Measurements from ENCODE around the gene WDR27.

The WDR27 gene

GRCh38 chr6:169499848-169500247 is 202.0 kb downstream of the WDR27 start:
- WGBS, 2 experiments (ENCODE audit: insufficient coverage in 2 of 2), result 90 to 93% methylated on average over 7 of the region's 7 CpGs
- Histone ChIP-seq H3K4me1 (ENCODE audit: control insufficient read depth, insufficient read depth, low read length, poor library complexity, severe bottlenecking) (no peaks in the 10 kb centered on the region), H3K27ac (ENCODE audit: low read depth, low read length, severe bottlenecking) (no peak overlapping the region), H3K9me3 (ENCODE audit: control insufficient read depth, low read length) (no peaks in the 10 kb centered on the region), H3K4me3 (ENCODE audit: extremely low read depth, insufficient read depth, low read length, poor library complexity, severe bottlenecking) (no peak overlapping the region), H3K36me3 (ENCODE audit: control insufficient read depth, insufficient read depth, low read length) (no peaks in the 10 kb centered on the region)

DNA sequence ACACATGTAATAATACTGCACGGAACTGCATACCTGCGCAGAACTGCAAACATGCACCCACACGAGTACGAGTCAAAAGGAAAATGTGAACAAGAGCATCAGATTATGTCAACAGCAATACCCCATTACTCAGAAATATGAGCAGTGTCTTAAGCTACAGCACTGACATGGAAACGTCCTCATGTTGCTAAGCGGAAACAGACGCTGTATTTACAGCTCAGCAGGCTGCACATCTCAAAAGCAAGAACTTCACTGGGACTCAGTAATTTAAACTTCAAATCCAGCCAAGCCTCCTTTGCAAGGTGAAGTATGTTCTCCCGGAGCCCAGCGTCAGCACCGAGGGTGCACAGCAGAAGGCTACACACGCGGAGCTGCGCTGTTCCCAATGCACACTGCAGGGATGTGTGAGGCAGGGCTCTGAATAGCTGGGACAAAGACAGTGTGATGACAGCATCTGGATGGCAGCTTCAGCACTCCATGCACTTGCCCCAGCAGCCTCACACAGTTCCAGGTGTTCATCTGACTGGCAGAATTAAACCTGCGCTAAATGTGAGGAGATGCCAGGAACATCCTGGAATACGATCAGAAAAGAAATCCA is 202.8 kb downstream of the WDR27 start:
- no peak overlapping the region for H3K27ac ChIP-seq (ENCODE audit: low read depth, low read length, severe bottlenecking)
- no peaks in the 10 kb centered on the region for H3K36me3 ChIP-seq (ENCODE audit: control insufficient read depth, insufficient read depth, low read length)
- no peaks in the 10 kb centered on the region for H3K4me1 ChIP-seq (ENCODE audit: control insufficient read depth, insufficient read depth, low read length, poor library complexity, severe bottlenecking)
- no peak overlapping the region for H3K4me3 ChIP-seq (ENCODE audit: extremely low read depth, insufficient read depth, low read length, poor library complexity, severe bottlenecking)
- 93 to 97% methylated on average over 13 to 14 of the region's 15 CpGs for WGBS, 2 experiments (ENCODE audit: insufficient coverage in 2 of 2)
- H3K9me3 ChIP-seq (ENCODE audit: control insufficient read depth, low read length), result no peaks in the 10 kb centered on the region

DNA sequence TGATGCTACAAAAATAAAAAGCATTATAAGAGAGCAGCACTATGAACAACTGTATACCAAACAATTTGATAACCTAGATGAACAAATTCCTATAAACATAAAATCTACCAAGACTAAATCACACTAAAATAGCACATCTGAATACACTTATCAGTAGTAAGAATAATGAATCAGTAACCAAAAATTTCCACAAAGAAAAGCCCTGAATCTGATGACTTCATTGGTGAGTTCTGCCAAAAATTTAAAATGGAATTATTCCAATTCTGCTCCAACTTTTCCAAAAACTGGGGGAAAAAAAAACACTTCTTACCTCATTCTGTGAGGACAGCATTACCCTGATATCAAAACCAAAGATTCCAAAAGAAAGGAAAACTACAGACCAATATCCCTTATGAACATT is 206.2 kb downstream of the WDR27 start:
- H3K36me3 ChIP-seq (ENCODE audit: control insufficient read depth, insufficient read depth, low read length), result no peaks in the 10 kb centered on the region
- no peaks in the 10 kb centered on the region for H3K9me3 ChIP-seq (ENCODE audit: control insufficient read depth, low read length)
- H3K27ac ChIP-seq (ENCODE audit: low read depth, low read length, severe bottlenecking), result no peak overlapping the region
- H3K4me3 ChIP-seq (ENCODE audit: extremely low read depth, insufficient read depth, low read length, poor library complexity, severe bottlenecking), result no peak overlapping the region
- H3K4me1 ChIP-seq (ENCODE audit: control insufficient read depth, insufficient read depth, low read length, poor library complexity, severe bottlenecking), result peaks cover 5% of the 10 kb centered on the region

GRCh38 chr6:169494038-169494437 is 207.8 kb downstream of the WDR27 start:
- peaks cover 5% of the 10 kb centered on the region for H3K4me1 ChIP-seq (ENCODE audit: control insufficient read depth, insufficient read depth, low read length, poor library complexity, severe bottlenecking)
- H3K27ac ChIP-seq (ENCODE audit: low read depth, low read length, severe bottlenecking), result no peak overlapping the region
- H3K4me3 ChIP-seq (ENCODE audit: extremely low read depth, insufficient read depth, low read length, poor library complexity, severe bottlenecking), result no peak overlapping the region
- no peaks in the 10 kb centered on the region for H3K36me3 ChIP-seq (ENCODE audit: control insufficient read depth, insufficient read depth, low read length)
- no peaks in the 10 kb centered on the region for H3K9me3 ChIP-seq (ENCODE audit: control insufficient read depth, low read length)
- 92 to 100% methylated on average over 2 of the region's 3 CpGs for WGBS, 2 experiments (ENCODE audit: insufficient coverage in 2 of 2)

- Histone ChIP-seq H3K27ac (ENCODE audit: low read depth, low read length, severe bottlenecking) (no peak overlapping the region), H3K36me3 (ENCODE audit: control insufficient read depth, insufficient read depth, low read length) (no peaks in the 10 kb centered on the region), H3K9me3 (ENCODE audit: control insufficient read depth, low read length) (no peaks in the 10 kb centered on the region), H3K4me3 (ENCODE audit: extremely low read depth, insufficient read depth, low read length, poor library complexity, severe bottlenecking) (no peak overlapping the region), H3K4me1 (ENCODE audit: control insufficient read depth, insufficient read depth, low read length, poor library complexity, severe bottlenecking) (peaks cover 5% of the 10 kb centered on the region)
- 88 to 100% methylated on average over 1 of the region's 1 CpG for WGBS, 2 experiments (ENCODE audit: insufficient coverage in 2 of 2)
These were observed 210.3 kb downstream of the WDR27 start for GRCh38 chr6:169491482-169491881.

DNA sequence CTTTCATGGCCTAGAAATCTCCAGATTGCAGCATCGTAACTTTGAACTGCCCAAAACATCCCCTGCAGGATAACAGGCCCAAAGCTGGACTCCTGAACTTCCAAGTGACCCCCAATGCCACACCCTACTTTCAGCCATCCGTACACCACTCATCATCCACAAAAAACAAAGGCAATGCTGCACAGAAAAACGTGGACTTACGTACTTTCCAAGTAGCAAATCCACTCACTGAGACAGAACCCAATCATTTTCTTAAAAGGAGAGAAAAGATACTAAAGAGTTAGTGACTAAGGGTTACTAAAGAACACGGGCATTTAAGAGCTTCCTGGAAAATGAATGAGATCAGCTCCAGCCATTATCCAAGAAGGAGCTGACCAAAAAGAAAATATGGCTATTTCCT is 211.0 kb downstream of the WDR27 start:
- 90 to 100% methylated on average over 1 to 3 of the region's 5 CpGs for WGBS, 2 experiments (ENCODE audit: insufficient coverage in 2 of 2)
- Histone ChIP-seq H3K36me3 (ENCODE audit: control insufficient read depth, insufficient read depth, low read length) (no peaks in the 10 kb centered on the region), H3K4me1 (ENCODE audit: control insufficient read depth, insufficient read depth, low read length, poor library complexity, severe bottlenecking) (peaks cover 5% of the 10 kb centered on the region), H3K4me3 (ENCODE audit: extremely low read depth, insufficient read depth, low read length, poor library complexity, severe bottlenecking) (no peak overlapping the region), H3K27ac (ENCODE audit: low read depth, low read length, severe bottlenecking) (no peak overlapping the region), H3K9me3 (ENCODE audit: control insufficient read depth, low read length) (no peaks in the 10 kb centered on the region)

DNA sequence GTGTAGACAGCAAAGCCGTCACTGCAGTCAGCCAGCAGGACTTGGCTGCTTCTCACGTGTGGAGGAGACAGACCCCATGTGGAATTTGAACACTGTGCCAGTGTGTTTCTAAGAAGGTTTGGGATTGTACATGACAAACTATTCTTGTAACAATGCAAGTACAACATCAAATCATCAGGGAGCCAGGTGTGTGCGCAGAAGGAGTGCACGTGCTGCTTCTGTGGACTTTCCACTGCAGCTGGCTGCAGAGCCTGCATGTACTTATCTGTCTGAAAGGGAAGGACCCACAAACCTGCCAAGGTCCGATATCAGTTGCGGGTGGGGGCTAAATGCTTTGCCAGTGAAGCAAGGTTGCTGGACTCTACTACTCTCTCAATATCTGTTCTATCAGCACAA is 211.6 kb downstream of the WDR27 start:
- no peaks in the 10 kb centered on the region for H3K9me3 ChIP-seq (ENCODE audit: control insufficient read depth, low read length)
- H3K4me1 ChIP-seq (ENCODE audit: control insufficient read depth, insufficient read depth, low read length, poor library complexity, severe bottlenecking), result peaks cover 5% of the 10 kb centered on the region
- no peak overlapping the region for H3K4me3 ChIP-seq (ENCODE audit: extremely low read depth, insufficient read depth, low read length, poor library complexity, severe bottlenecking)
- 100% methylated on average over 2 to 3 of the region's 6 CpGs for WGBS, 2 experiments (ENCODE audit: insufficient coverage in 2 of 2)
- no peak overlapping the region for H3K27ac ChIP-seq (ENCODE audit: low read depth, low read length, severe bottlenecking)
- H3K36me3 ChIP-seq (ENCODE audit: control insufficient read depth, insufficient read depth, low read length), result no peaks in the 10 kb centered on the region

DNA sequence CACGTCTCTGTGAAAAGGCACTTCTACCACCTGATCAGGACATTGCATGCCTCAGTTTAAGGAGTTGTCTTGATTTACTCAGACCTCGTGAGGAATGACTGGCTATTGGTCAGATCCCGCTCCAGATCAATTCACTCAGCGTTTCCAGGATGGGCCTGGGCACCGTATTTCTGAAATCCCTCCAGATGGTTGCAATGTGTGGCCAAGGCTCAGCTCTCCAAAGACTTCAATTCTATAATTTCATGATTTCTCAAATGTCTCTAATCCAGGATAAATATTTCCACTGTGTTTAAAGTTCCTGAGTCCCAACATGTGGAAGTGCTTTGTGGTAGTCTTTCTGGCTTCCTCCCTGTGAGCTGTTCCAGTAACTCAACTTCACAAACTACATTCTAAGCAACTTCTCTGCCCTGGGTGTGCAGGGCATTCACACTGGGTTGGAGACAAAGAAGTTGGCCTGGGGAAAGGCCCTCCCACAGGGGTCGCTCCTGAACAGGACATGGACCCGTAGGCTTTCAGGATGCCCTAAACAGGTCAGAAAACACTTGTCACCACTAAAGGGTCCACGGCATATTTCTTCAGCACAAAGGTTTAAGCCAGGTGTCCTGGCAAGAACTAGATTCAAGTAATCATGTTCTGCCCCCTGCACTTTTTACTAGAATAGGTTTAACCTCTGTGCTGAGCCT is 212.1 kb downstream of the WDR27 start:
- Histone ChIP-seq H3K4me1 (ENCODE audit: control insufficient read depth, insufficient read depth, low read length, poor library complexity, severe bottlenecking) (peaks cover 5% of the 10 kb centered on the region), H3K36me3 (ENCODE audit: control insufficient read depth, insufficient read depth, low read length) (no peaks in the 10 kb centered on the region), H3K9me3 (ENCODE audit: control insufficient read depth, low read length) (no peaks in the 10 kb centered on the region), H3K4me3 (ENCODE audit: extremely low read depth, insufficient read depth, low read length, poor library complexity, severe bottlenecking) (no peak overlapping the region), H3K27ac (ENCODE audit: low read depth, low read length, severe bottlenecking) (no peak overlapping the region)
- WGBS, 2 experiments (ENCODE audit: insufficient coverage in 2 of 2), result 83 to 84% methylated on average over 7 of the region's 8 CpGs

- Histone ChIP-seq H3K36me3 (ENCODE audit: control insufficient read depth, insufficient read depth, low read length) (no peaks in the 10 kb centered on the region), H3K9me3 (ENCODE audit: control insufficient read depth, low read length) (peaks cover 4% of the 10 kb centered on the region), H3K27ac (ENCODE audit: low read depth, low read length, severe bottlenecking) (no peak overlapping the region), H3K4me1 (ENCODE audit: control insufficient read depth, insufficient read depth, low read length, poor library complexity, severe bottlenecking) (peaks cover 5% of the 10 kb centered on the region), H3K4me3 (ENCODE audit: extremely low read depth, insufficient read depth, low read length, poor library complexity, severe bottlenecking) (no peak overlapping the region)
- WGBS, 2 experiments (ENCODE audit: insufficient coverage in 2 of 2), result 94 to 100% methylated on average over 3 to 4 of the region's 5 CpGs
These were observed 214.0 kb downstream of the WDR27 start for GRCh38 chr6:169487579-169488436.

DNA sequence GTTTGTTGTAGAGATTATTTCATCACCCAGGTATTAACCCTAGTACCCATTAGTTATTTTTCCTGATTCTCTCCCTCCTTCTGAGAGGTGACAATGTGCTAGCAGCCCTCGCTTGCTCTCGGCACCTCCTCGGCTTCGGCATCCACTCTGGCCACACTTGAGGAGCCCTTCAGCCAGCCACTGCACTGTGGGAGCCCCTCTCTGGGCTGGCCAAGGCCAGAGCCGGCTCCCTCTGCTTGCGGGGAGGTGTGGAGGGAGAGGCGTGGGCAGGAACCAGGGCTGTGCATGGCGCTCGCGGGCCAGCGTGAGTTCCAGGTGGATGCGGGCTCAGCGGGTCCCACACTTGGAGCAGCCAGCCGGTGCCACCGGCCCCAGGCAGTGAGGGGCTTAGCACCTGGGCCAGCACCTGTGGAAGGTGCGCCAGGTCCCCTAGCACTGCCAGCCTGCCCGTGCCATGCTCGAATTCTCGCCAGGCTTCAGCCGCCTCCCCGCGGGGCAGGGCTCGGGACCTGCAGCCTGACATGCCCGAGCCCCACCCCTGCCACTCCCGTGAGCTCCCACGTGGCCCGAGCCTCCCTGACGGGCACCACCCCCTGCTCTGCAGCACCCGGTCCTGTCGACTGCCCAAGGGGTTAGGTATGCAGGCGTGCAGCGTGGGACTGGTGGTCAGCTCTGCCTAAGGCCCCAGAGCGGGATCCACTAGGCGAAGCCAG is 221.9 kb downstream of the WDR27 start:
- H3K9me3 ChIP-seq (ENCODE audit: control insufficient read depth, low read length), result peaks cover 23% of the 10 kb centered on the region
- no peaks in the 10 kb centered on the region for H3K4me1 ChIP-seq (ENCODE audit: control insufficient read depth, insufficient read depth, low read length, poor library complexity, severe bottlenecking)
- H3K27ac ChIP-seq (ENCODE audit: low read depth, low read length, severe bottlenecking), result no peak overlapping the region
- H3K4me3 ChIP-seq (ENCODE audit: extremely low read depth, insufficient read depth, low read length, poor library complexity, severe bottlenecking), result no peak overlapping the region
- no peaks in the 10 kb centered on the region for H3K36me3 ChIP-seq (ENCODE audit: control insufficient read depth, insufficient read depth, low read length)
- 96% methylated on average over 29 to 31 of the region's 34 CpGs for WGBS, 2 experiments (ENCODE audit: insufficient coverage in 2 of 2)
